Stimulated activated CD8-positive, alpha-beta memory T cell treated with anti-CD3 and anti-CD28 coated beads, Interleukin-12 subunit alpha, Interleukin-12 subunit beta, amount 100 ng/mL, for 24 hours (primary cell): ENCODE measurements around the gene FIBCD1.
A peak's percentile ranks its signal among the peaks of the same experiment; 100 is the strongest.

Source experiments
- DNase-seq: peaks from one replicate; pipeline ENCODE4 v3.0.0-alpha.2; 2020; ENCODE audit errors: extremely low read depth

FIBCD1 gene

DNA sequence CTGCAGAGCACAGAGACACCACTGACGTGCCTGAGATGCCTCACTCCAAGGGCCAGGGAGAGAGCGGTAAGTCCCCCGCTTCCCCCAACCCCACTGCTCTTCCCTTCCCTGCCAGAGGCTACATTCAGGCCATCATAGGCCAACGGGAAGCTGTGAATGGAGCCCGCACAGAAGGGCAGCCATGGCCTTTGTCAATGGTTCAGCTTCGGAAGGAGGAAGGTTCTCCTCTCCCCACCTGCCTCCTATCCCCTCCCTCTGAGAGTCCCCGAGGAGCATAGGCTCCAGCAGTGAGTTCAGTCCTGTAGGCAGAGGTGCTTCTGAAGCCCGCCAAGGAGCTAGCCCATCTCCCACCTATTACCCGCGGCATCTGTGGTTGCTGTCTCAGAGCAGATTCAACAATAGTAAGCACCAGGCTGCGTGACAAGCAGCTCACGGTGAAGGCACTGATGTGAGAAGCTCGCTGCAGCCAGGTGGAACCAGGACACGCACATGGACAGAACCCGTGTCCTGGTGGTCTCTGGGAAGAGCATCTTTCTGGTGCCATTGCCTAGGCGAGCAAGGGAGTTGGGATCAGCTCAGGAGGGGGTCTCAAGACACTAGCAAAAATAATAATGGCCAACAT is 58.3 kb downstream of the FIBCD1 start:
- no peak for DNase-seq

DNA sequence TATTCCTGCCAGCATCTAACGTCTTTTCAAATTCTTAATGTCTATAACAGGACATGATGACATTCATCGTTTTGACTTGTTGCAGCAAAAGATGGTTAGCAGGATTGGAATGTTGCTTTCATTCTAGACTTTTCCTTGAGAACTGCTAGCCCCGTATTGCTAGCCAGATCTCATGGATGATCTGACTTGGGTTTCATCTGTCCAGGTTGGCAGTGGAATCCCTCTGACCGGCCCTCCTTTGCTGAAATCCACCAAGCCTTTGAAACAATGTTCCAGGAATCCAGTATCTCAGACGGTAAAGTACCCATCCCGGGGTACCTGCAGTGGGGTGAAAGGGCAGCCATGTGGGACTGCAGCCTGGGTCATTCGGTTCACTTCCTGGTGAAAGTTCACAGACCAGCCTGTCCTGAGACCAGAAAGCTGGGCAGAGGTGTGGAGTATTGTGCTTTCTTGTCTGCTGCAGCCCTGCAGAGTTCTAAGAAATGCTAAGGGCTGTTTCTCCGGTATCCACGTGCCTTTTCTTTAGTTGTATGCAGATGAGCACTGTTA is 59.1 kb downstream of the FIBCD1 start:
- DNase-seq = no peak

DNA sequence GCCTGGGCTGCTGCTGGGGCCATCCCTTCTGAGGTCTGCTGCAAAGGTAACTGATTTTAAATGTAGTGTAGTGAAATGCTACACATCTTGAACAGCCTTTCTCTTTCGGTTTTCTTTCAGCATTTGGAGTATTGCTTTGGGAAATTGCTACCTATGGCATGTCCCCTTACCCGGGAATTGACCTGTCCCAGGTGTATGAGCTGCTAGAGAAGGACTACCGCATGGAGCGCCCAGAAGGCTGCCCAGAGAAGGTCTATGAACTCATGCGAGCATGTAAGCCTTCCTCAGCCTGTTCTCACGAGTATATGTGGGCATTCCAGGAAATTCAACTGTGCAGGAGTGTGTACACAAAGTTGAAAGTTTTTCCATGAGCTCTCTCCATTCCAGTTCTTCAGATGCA is 60.8 kb downstream of the FIBCD1 start:
- no peak for DNase-seq

DNA sequence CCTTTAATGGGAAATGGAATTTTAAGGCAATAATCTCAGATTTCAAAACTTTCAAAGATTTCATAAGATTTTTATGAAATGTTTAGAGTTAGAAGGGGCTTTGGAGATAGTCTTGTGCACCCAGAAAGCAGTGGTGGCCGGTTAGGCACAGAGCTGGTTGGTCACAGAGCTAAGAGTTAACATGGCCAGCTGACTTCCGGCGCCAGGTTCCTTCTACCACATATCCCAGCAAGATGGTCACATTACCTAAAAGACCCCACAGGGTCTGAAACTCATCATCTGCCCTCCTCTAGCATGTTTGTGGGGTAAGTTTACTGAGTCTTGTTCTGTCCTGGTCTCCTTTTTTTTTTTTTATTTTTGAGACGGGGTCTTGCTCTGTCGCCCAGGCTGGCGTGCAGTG is 61.7 kb downstream of the FIBCD1 start:
- DNase-seq = no peak

DNA sequence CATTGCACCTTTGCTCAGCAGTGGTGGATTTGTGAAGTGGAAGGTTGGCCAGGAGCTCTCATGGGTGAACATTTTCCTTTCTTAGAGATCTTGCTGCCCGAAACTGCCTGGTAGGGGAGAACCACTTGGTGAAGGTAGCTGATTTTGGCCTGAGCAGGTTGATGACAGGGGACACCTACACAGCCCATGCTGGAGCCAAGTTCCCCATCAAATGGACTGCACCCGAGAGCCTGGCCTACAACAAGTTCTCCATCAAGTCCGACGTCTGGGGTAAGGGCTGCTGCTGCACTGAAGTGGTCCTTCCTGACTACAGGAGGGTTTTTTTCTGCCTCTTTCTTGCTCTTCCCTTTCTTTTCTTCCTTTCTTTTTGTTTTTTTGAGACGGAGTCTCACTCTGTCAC is 64.3 kb downstream of the FIBCD1 start:
- DNase-seq = no peak

DNA sequence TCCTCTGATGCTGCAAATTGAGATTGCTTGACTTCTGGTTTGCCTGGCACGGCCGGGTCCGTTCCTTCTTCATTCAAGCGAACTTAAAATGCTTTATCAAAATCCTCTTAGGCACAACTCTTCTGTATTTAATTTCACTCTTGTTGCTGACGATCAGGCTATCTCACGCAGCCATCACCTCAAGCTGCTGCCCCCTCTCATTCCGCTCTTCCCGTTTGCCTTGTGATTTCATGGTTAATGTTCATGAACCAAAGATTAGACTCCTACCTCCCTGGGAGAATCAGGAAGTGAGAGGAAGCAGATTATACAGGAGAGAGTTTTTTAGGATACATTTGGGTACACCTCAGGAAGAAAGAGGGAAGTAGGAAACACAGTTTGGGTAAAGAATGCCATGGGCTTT is 65.1 kb downstream of the FIBCD1 start:
- no peak for DNase-seq

DNA sequence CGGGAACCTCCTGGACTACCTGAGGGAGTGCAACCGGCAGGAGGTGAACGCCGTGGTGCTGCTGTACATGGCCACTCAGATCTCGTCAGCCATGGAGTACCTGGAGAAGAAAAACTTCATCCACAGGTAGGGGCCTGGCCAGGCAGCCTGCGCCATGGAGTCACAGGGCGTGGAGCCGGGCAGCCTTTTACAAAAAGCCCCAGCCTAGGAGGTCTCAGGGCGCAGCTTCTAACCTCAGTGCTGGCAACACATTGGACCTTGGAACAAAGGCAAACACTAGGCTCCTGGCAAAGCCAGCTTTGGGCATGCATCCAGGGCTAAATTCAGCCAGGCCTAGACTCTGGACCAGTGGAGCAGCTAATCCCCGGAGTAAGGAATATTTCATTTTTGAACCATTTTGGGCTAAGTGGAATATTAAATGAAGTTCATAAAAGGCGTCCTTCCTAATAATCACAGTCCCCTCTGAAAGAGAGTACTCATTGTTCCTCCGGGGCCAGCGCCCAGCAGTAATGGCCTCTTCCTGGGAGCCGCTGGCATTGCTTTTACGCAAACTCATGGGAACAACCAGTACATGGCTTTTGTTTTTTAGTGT is 66.0 kb downstream of the FIBCD1 start:
- DNase-seq = no peak

DNA sequence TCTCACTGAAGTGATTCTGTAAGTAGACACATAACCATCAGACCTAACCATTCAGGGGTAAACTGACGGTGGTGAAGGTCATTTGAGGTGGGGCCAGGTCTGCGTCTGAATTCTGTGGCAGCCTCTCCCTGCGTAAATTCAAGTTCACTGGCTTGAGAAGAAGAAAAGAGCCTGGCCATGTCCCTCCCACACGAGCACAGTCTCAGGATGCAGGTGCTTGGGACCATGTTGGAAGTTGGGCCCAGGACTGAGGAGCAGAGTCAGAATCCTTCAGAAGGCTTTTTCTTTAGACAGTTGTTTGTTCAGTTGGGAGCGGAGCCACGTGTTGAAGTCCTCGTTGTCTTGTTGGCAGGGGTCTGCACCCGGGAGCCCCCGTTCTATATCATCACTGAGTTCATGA is 66.5 kb downstream of the FIBCD1 start:
- no peak for DNase-seq

DNA sequence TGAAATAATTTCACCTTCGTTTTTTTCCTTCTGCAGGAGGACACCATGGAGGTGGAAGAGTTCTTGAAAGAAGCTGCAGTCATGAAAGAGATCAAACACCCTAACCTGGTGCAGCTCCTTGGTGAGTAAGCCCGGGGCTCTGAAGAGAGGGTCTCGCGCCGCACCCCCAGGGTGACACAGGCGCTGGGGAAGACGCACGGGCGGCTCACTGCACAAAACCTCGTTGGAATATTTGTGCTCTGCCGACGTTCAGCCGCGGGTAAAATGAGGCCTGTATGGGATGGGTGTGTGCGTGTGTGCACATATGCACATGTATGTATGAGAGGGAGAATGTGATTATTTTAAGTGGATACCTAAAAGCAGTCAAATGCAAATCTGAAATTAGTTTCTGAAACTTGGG is 67.0 kb downstream of the FIBCD1 start:
- no peak for DNase-seq

DNA sequence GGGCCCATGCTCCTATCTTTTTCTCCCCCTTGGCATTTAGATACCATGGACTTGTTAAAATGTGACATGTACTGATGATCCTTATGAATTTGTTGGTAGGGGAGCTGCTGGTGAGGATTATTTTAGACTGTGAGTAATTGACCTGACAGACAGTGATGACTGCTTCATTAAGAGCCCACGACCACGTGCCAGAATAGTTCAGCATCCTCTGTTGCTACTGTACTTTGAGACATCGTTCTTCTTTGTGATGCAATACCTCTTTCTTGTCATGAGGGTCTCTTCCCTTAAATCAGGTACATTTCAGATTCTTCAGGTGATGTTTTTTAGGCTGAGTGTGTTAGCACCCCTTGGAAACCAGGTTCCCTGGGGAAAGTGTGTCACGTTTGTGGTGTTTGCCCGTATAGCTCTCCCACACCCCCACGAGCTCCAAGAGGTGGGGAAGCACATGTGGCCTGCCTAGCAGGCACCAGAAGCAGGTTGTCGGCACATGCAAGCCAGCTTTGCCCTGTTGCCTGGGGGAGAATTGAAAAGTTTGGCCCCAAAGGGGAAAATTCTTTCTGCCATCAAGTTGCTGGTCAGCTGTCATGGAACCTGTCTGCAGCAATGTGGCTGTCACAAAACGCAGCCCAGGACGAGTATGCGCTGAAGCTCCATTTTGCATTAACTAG is 67.5 kb downstream of the FIBCD1 start:
- DNase-seq = no peak

DNA sequence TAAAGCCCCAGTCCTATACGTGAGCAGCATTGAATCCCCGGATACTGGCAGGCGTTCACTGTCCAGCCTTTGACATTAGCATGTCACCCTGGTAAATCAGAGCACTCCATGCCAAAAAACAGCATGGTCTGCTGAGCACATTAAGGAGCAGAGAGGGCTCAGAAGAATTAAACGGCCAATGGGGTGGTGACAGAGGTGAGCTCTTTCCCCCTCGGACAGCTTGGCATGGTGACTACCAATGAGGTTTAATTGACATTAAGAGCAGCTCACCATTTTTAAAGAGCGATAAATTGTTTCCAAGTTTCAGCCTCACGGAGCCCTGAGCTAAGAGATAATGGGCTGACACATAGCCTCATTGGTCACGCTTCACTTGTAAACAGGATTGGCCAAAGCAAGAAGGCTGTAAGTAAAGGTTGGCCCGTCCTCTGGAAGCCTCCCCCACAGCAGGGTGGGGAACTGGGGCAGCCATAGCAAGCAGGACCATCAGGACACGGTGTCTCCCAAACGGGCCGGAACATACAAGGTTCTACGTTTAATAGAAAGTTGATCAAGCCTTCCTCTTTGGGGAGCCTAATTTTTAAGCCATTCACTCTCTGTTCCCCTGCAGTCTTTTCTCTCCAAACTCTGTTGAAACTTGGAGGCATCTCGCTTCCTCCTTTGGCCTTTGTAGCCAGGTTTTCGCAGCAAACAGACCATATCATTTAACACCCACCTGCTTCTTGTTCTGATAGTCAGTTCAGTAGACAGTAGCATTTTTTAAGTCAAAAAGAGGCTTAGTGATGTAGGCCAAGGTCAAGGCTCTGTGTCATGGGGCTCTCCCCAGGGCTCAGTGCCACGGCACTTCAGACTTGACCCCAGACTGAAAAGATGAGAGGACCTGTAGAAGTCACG is 68.3 kb downstream of the FIBCD1 start:
- no peak for DNase-seq

DNA sequence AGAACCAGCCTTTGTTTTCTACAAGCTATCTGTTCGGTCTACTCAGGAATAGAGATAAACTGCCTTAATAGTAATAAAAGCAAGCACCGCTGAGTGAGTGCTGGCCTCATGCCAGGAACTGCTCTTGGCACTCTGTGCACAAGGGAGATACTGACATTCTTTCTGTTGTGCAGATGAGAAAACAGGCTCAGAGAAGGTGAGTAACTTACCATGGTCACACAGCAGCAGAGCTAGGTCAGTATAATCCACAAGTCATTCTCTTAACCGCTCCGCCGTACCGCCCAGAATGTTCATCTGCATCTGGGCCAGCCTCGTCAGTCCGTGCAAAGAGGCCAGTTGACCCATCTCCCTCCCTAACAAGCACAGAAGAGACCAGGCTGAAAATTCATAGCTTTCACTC is 69.8 kb downstream of the FIBCD1 start:
- no peak for DNase-seq

DNA sequence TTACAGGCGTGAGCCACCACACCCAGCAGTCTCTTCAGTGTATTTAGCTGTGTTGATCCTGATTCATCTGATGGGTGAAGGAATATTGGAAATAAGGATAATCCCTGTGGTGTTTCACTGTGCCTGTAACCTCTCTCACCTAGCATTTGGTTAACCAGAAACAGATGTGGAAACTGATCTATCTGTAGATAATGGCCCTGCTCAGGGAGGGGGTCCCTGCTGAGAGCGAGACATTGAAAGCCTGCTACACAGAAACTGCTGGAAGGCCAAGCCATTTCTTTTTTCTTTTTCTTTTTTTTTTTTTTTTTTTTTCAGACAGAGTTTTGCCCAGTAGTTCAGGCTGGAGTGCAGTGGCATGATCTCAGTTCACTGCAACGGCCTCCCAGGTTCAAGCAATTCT is 70.8 kb downstream of the FIBCD1 start:
- no peak for DNase-seq

DNA sequence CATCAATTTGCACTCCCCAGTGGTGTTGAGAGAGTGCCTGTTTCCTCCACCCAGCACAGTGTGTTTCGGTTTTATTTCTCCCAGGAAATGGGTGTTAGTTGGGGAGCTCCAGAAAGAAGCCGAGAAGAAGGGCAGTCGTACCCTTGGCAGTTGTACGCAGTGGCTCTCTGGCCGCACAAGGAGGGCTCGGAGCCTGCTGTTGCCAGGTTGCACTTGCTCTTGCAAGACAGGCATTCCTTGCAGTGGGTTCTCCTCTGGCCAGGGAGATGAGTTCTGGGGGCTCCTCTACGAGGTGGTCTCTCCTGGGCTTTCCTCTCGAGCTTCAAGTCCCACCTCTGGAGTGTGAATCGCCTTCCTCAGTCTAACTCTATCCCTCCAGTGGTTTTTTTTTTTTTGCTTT is 71.5 kb downstream of the FIBCD1 start:
- no peak for DNase-seq

DNA sequence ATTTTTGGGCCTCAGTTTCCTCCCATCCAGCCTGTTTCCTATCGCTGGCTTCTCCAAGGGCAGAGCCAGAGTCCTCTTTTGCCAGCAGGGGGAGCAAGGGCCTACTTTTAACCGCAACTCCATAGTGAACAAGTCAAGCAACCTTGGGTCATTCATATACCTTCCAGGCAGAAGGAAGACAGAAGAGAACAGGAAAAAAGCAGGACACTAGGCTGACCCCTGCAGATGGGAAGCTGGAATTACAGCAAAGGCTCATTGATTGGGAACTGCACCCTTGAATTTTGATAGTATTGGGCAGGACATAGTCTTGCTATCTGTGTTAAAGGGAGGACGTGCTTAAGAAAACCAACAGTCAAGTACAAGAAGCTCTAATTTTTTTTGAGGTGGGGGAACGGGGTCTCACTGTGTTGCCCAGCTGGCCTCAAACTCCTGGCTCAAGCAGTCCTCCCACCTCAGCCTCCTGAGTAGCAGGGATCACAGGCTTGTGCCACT is 72.5 kb downstream of the FIBCD1 start:
- peak; percentile 11 for DNase-seq

DNA sequence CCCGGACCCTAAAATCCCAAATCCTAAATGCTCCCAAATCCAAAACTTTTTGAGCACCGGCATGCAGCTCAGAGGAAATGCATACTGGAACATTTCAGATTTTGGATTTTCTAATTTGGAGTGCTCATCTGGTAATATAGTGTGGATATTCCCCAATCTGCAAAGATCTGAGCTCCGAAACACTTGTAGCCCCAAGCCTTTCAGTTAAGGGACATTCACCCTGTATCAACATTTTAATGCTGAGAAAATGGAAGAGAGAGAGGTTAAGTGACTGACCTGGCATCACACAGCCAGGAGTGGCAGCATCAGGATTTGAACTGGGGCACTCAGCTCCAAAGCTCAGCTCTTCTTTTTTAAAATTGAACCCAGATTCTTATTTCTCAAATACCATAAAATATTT is 73.1 kb downstream of the FIBCD1 start:
- DNase-seq = no peak

DNA sequence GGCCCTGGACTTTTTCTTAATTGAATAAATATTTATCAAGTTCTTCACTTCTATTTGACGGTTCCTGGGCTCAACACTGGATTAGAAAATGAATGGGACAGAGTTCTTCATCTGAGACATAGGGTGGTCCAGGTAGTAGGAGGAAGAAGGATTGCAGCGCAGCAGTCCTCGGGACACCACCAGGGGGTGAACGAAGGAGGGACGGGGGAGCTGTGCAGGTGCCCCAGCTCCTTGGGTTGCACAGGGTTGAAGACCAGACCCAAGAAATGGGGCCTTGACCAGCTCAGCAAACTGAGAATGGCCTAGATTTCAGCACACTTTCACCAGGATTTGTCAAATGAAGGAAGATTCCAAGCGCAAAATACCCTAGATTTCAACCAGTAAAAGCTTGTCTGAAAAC is 74.5 kb downstream of the FIBCD1 start:
- no peak for DNase-seq

DNA sequence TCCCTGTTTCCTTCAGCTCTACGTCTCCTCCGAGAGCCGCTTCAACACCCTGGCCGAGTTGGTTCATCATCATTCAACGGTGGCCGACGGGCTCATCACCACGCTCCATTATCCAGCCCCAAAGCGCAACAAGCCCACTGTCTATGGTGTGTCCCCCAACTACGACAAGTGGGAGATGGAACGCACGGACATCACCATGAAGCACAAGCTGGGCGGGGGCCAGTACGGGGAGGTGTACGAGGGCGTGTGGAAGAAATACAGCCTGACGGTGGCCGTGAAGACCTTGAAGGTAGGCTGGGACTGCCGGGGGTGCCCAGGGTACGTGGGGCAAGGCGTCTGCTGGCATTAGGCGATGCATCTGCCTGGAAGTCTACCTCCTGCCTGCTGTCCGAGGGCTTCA is 76.3 kb downstream of the FIBCD1 start:
- no peak for DNase-seq

DNA sequence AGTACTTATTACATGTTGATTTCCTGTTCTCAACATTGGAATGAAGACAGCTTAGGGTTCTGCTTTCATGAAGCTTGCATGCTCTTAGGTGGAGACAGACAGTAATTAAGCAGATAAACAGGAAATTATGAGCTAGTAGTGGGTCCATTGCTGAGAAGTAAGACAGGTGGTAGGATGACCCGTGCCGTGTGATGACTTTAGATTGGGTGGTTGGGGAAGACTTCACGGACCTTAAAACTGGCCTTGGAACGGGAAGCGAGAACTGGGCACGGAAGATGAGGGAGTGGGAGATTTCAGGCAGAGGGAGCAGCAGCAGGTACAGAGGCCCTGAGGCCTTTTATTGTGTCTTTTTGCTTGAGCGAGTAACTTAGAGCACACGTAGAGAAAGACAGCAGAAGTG is 76.8 kb downstream of the FIBCD1 start:
- no peak for DNase-seq

DNA sequence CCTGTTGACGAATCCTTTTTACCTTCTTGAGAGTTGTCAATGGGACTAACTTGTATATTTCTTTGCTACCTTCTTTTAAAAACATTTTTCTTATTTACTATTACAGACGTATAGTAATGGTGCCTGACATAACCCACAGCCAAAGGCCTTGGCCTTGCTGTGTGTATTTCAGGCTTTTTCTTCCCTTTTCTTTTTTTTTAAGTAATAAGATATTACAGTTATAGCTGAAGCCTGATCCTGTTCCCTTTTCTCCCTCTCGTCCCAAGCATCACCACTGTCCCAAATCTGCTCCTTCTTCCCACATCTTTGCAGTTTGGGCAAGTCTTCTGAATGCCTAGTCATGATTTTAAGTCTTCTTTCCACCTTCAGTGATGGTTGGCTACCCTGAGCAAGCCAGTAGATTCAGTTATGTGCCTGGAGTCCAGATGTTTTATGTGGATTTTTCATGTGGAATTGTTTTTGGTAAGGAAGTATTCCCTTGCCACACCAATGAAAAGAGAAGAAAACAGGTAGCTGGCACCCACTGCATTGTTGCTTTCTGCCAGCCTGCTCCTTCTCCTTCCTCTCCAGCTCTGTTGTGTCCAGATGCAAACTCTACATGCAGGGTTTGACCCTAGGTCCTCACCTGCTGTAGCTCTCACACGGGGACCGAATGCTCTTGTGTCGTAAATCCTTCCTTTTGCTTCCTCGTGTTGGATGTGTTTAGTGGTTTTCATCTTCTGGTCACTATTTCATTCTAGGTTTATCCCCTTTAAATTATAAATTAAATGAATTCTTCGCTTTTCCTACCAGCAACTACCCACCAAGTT is 77.5 kb downstream of the FIBCD1 start:
- DNase-seq = no peak
